HT-29 (cell line): ENCODE measurements around the gene THEM5. TPM values are rescaled to one million over a fixed set of nuclear protein-coding genes. Genes with fewer than 3 reads are reported as not detected.

Experiments used
- DNase-seq: peaks from one replicate; pipeline ENCODE4 v3.0.0-alpha.2; 2015; ENCODE audit warnings: low spot score
- total RNA-seq: library from RNA; depleted of rRNA; stranded (reverse); fragments of >200 nt; shearing (Covaris generic); gene quantifications from 2 replicates; pipeline ENCODE4 v1.2.3, GENCODE V29; 2014

Gene THEM5
- total RNA-seq, 1 experiment from 2014 or later, result not detected

DNA sequence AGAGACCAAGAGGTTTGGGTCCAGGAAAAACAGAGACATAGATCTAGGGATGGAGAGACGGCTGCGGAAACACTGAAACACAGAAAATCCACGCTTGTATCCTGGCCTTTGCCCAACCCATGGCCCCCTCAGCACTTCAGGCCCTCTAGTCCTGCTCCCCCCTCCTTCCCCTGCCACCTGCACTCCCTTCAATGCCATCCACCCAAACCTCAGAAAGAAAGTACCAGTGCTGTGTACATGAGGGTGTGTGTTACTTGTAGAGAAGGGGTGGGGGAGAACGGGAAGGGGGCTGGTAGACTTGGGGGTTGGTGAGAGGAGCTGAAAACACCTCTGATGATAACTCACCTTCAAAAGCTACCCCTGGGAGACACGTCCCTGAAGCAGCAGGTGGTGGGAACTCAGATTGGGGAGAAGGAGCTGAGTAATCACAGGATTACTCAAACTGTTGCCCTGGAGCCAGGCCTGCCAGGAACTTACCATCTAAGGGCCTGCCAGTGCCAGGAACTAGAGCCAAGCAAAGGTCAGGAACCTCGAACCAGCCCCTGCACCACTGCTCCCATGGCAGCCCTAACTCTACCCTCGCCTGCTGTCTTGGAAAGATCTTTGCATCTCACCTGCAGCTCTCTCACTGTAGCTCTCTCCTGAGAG is 33.4 kb downstream of the THEM5 start:
- DNase-seq, result no peak

GRCh38 chr1:151819227-151819835 is 34.2 kb downstream of the THEM5 start:
- DNase-seq, result no peak

GRCh38 chr1:151817353-151817730 is 36.2 kb downstream of the THEM5 start:
- no peak for DNase-seq

DNA sequence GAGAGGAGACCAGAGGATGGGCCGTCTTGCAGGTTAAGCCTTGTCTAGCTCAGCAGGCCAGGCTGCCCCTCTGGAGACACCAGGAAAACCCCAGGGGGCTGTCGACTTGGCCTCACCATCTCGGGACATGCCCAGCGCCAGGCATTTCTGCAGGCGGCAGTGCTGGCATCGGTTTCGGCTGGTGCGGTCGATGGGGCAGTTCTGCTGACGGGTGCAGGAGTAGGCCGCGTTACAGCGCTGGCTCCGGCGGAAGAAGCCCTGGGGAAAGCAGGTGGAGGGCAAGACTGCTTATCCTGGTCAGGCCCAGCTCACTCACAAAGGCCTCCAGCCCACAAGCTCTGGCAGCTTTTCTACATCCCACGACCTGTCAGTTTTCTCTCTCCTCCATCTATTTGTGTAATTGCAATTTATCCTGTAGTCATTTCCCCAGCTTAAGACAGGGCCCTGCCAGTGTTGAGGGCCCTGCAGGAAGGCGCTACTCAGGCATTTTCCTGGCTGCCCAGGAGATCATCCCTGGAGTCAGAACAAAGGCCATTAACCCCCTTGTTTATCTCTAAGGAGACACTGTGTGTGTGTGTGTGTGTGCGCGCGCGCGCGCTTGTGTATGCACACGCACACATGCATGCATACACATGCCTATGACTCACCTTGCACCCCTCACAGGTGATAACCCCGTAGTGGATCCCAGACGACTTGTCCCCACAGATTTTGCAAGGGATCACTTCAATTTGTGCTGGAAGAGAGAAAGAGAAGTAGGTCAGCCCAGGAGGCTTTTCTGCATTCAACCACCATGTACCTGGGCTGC is 36.8 kb downstream of the THEM5 start:
- no peak for DNase-seq

DNA sequence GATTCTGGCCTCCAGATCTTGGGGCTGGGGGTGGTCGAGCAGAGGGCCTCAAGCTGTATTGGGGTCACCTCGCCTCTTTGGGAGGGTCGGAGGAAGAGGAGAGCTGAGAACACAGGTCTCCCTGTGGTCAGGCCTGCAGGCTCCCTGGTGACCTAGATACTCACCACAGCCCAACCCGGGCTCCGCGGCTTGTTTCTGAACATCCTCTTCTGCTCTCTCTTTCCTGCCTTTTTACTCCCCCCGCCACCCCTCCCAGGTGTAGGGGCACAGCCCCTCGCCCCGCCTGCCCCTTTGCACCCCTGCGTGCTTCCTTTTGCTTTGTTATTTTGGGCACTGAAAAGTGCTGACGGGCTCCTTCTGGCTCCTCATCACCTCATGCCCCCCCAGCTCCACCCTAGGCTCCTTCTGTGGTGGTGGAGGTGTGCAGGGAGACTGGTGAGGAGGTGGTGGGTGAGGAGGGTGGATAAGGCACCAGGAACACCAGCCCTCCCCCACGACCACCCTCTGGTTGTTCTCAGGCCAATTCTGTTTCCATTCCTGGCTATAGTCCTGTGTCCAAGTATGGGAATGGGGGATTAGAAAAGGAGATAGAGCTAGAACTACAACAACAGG is 37.7 kb downstream of the THEM5 start:
- DNase-seq, result no peak

DNA sequence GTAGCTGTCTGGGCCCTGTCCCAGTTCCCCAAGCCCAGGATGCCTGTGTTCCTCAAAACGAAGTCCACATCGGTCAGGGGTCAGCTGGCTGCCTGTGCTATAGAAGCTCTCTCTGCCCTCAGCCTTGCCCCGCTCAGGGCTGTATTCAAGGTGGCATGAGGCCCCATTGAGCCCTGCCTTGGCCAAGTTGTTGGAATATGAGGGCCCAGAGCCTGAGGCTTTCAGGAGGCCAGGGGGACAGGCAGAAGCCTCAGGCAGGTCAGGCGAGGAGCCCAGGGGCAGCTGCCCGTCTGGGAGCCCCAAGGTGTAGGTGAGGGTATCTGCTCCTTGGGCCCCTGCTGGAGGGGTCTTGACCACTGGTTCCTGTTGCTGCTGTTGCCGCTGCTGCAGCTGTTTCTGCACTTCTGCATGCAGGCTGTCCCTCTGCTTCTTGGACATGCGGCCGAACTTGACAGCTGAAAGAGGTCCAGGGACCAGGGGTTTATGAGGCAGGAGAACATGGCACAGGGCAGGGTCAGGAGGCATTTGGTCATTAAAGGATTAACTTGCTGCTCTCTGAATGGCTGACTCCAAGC is 38.5 kb downstream of the THEM5 start:
- no peak for DNase-seq

- no peak for DNase-seq
Observed at GRCh38 chr1:151814426-151814825, 39.1 kb downstream of the THEM5 start.

DNA sequence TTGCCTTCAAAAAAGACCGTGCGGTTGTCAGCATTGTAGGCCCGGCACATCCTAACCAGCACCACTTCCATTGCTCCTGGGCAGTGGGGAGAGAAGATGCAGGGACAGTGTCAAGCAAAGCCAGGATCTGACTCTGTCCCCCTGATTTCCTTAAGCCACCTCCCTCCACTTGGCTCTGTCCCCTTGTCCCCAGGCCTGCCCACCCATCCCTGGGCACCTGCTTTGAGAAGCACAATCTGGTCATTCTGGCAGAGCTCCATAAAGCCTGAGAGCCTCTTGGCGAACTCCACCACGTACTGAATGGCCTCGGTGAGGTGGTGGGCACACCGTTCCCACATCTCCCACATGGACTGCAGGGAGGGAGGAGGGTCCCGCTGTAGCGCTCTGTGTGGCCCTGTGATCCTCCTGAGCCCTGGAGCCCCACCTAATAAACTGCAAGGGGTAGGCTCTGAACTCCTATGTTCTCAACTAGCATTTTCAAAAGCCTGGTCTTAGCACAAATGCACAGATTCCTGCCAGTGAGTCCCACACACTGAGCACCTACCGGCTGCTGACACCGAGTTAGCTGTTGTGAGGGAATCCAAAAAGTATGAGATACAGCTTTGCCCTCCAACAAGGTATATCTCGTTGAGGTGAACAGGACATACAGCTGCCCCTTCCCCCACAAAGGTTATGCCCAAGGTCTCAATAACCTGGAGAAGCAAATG is 40.1 kb downstream of the THEM5 start:
- no peak for DNase-seq

DNA sequence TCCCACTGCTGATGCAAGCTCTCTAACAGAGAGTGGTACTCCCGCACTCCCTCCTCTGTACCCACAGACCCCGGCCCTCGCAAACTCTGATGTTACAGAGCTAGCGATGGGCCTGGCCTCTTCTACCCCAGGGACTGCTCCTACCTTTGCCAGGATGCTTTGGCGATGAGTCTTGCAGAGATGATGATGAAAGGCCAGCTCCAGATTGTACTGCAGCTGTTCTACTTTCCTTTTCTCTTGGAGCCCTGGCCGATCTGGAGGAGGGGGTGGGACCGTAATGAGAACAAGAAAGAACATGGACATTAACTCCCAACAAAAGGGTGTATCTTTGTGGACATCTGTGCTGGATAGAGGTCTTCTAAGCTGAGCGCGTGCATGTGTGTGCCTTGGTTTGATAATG is 42.3 kb downstream of the THEM5 start:
- no peak for DNase-seq

- DNase-seq, result no peak
Observed at GRCh38 chr1:151809985-151810556, 43.4 kb downstream of the THEM5 start.

DNA sequence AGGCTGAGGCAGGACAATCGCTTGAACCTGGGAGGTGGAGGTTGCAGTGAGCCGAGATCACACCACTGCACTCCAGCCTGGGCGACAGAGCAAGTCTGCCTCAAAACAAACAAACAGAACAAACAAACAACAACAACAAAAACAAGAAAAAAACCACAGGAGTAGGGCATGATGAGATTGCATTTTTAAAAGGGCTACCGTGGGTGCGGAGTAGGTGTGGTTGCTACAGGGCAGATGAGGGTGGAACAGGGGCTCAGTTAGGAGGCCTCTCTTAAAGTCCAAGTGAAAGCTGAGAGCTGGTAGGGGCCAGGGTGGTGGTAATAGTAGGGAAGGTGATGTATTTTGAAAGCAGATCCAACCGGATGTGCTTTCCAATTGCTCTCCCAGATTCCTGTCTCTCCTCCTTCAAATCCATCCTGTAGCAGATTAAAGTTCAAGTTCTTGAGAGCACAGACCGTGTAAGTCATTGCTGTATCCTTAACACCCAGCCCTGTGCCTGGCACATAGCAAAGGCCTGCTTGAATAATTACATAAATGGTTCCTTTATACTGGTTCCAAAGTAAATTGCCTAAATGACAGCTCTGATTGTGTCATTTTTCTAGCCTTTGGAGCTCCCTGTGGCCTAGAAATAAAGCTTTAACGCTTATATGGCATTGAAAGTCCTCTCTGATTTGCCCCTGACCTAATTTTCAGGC is 44.1 kb downstream of the THEM5 start:
- DNase-seq, result no peak

DNA sequence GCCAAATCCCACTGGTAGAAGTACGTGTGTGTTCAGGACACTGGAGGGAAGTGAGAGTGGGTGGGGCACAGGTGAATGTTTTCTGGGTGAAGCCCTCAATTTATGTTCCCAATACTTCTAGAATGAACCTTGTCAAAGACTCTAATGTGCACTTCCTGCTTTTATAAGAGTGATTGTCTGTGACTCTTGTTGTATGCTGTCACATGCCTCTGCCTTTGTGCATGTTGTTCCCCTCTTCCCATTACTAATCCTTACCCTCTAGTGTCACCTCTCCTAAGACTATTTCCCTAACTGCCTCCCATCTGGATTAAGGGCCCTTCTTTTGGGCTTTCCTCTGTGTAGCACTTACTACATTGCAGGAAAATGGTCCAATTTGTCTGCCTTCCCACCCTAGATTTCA is 45.7 kb downstream of the THEM5 start:
- DNase-seq, result no peak

- DNase-seq, result no peak
Observed at GRCh38 chr1:151807131-151807530, 46.4 kb downstream of the THEM5 start.

DNA sequence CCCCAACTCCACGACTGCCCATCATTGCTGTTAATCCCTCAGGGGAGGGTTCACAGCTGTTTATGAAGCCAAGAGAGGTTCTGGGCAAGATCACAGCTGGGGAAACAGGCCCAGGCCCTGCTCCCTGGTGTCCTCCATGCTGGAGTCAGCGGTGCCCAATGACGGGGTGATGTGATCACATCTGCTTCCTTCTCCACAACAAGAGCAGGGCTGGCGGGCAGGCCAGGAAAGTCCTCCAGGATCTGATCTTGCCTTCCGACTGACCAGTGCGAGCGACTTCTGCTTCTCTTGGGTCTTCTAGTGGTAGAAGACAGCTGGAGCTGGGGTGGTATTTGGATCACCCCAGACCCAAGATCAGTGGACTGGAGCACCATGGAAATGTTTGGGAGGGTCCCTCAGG is 47.3 kb downstream of the THEM5 start:
- DNase-seq, result no peak

GRCh38 chr1:151805066-151805820 is 48.3 kb downstream of the THEM5 start, which contains the start of gene LINGO4:
Gene LINGO4, minus strand, starts transcription at chr1:151805419. Its CDS starts 2,715 bp downstream, at chr1:151802704.
- no peak for DNase-seq

DNA sequence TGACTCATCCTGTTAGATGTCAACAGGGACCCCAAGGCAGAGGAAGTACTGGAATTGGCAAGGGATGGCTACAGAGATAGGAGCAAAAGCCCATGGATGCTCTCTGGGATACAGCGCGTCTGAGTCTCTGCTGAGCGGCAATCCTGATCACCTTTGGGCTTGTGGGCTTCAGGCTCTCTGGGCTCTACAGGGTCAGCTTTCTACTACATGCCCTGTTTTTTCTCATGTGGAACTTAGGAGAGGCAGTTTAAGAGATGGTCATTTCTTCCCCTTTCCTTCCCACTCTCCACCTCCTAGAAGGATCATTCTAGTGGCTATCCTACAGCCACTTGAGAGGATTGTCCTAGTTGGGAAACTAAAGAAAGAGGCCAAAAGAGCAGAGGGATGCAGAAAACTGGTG is 49.6 kb downstream of the THEM5 start:
- no peak for DNase-seq

DNA sequence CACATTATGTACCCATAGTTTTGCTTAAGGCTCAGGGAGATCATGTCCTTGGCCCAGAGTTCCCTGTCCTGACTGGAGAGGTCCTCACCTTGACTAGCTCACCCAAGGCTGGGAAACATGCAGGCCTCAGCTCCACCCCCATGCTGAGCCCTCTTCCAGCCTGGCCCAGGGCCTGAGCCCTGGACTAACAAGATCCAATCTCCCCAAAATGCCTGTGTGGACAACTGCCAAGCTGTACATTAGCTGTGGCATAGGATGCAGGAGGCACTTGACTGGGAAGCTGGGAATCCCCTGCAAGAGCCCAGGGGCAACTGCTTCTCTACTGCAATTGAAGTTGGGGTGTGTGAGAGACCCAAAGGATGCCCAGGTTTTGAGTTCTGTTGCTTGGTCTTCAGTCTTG is 50.3 kb downstream of the THEM5 start:
- DNase-seq, result no peak

- DNase-seq, result no peak
Observed at GRCh38 chr1:151802372-151802771, 51.1 kb downstream of the THEM5 start.

- DNase-seq, result no peak
Observed at GRCh38 chr1:151801846-151802245, 51.7 kb downstream of the THEM5 start.
